Keratinocyte (primary cell): ENCODE measurements around the gene PLPP4. TPM values are rescaled to one million over a fixed set of nuclear protein-coding genes. Genes with fewer than 3 reads are reported as not detected.

Experiments
- DNase-seq: peaks from one replicate; pipeline ENCODE4 v3.0.0-alpha.2; 2011; ENCODE audit warnings: low read depth, missing footprints, low spot score
- FAIRE-seq: peaks from 2 replicates; lab custom pipeline; 2011; peaks lifted over from hg19 to GRCh38; lab: Jason Lieb, UNC
- H2AFZ ChIP-seq: 2 replicates; pipeline ENCODE4 v1.6.0; 2012; ENCODE audit warnings: low read length, control low read depth, inconsistent platforms; ENCODE audit not compliant: control insufficient read depth
- H3K27ac ChIP-seq: 2 replicates; pipeline ENCODE4 v1.5.1; 2011; ENCODE audit warnings: low read length; ENCODE audit not compliant: control insufficient read depth, insufficient read depth
- H3K27me3 ChIP-seq: 3 replicates; pipeline ENCODE4 v1.6.0; 2011; ENCODE audit warnings: low read length; ENCODE audit not compliant: control insufficient read depth, insufficient read depth; ENCODE audit errors: extremely low read depth
- H3K36me3 ChIP-seq, 2 experiments: 2 replicates in 1 of 2; 3 replicates in 1 of 2; pipeline ENCODE4 v1.5.1; 2011; ENCODE audit warnings: low read length in 2 of 2, mild to moderate bottlenecking in 1 of 2; ENCODE audit not compliant: control insufficient read depth in 2 of 2, insufficient read depth in 2 of 2; ENCODE audit errors: extremely low read depth in 1 of 2
- H3K4me1 ChIP-seq: 3 replicates; pipeline ENCODE4 v1.5.1; 2011; ENCODE audit warnings: low read length; ENCODE audit not compliant: control insufficient read depth, insufficient read depth; ENCODE audit errors: extremely low read depth
- H3K4me2 ChIP-seq: 3 replicates; pipeline ENCODE4 v1.6.0; 2011; ENCODE audit warnings: low read depth, low read length; ENCODE audit not compliant: control insufficient read depth, insufficient read depth; ENCODE audit errors: extremely low read depth
- H3K4me3 ChIP-seq, 3 experiments: fragments of 200-600 bp in 1 of 3; sonication (generic) in 1 of 3; 2 replicates in 2 of 3; 3 replicates in 1 of 3; pipeline ENCODE4 v1.5.1; 2011 to 2016; ENCODE audit warnings: low read length in 3 of 3, mild to moderate bottlenecking in 3 of 3, control low read depth in 2 of 3, inconsistent platforms in 1 of 3, low read depth in 1 of 3, mixed read lengths in 1 of 3, mixed run types in 1 of 3, moderate library complexity in 1 of 3; ENCODE audit not compliant: control insufficient read depth in 2 of 3, insufficient read depth in 2 of 3; ENCODE audit errors: extremely low read depth in 1 of 3
- H3K79me2 ChIP-seq: 2 replicates; pipeline ENCODE4 v1.6.0; 2012; ENCODE audit warnings: low read length; ENCODE audit not compliant: control insufficient read depth, insufficient read depth
- H3K9ac ChIP-seq: 3 replicates; pipeline ENCODE4 v1.6.0; 2011; ENCODE audit warnings: low read length; ENCODE audit not compliant: control insufficient read depth, insufficient read depth; ENCODE audit errors: extremely low read depth
- H3K9me1 ChIP-seq: 3 replicates; pipeline ENCODE4 v1.6.0; 2011; ENCODE audit warnings: low read length; ENCODE audit not compliant: control insufficient read depth, insufficient read depth; ENCODE audit errors: extremely low read depth
- H3K9me3 ChIP-seq: 2 replicates; pipeline ENCODE4 v1.5.1; 2012; ENCODE audit warnings: low read depth, low read length; ENCODE audit not compliant: control insufficient read depth
- H4K20me1 ChIP-seq: 3 replicates; pipeline ENCODE4 v1.6.0; 2011; ENCODE audit warnings: low read length; ENCODE audit not compliant: control insufficient read depth, insufficient read depth; ENCODE audit errors: extremely low read depth
- CTCF ChIP-seq, 3 experiments: IDR thresholded peaks in 1 of 3; conservative IDR thresholded peaks in 1 of 3; optimal IDR thresholded peaks in 1 of 3; 2 replicates in 2 of 3; 3 replicates in 1 of 3; pipeline versions ENCODE3 to v1.5.1; 2011; ENCODE audit warnings: low read length in 3 of 3, mild to moderate bottlenecking in 3 of 3, moderate library complexity in 2 of 3, control low read depth in 1 of 3, inconsistent platforms in 1 of 3; ENCODE audit not compliant: insufficient read depth in 2 of 3; ENCODE audit errors: extremely low read depth in 1 of 3
- EZH2 ChIP-seq: IDR thresholded peaks from one replicate; pipeline ENCODE4 v1.6.1; 2012; ENCODE audit warnings: inconsistent platforms, mild to moderate bottlenecking, low read length, moderate library complexity
- dilution Hi-C: fragments of 300-500 bp; cut with MboI; formaldehyde crosslinking; loops from one replicate; pipeline ENCODE4 v1.7.0; 2020; ENCODE audit warnings: low sequenced_read_pairs; ENCODE audit not compliant: extremely low pct_ligation_motif_present
- polyA plus RNA-seq, 5 experiments: library from polyadenylated mRNA; depleted of rRNA in 3 of 5; stranded (reverse) in 3 of 5; stranded (forward) in 1 of 5; unstranded in 1 of 5; fragments of >200 nt; gene quantifications; 1 replicate in 1 of 5; 2 replicates in 3 of 5; 3 replicates in 1 of 5; pipeline versions ENCODE4 v1.2.1 to v1.2.3, GENCODE V29; 2011 to 2012; ENCODE audit warnings: missing spikeins in 2 of 5, low read depth in 1 of 5, low replicate concordance in 1 of 5

PLPP4 gene
- polyA plus RNA-seq, 1 donor (not counting 4 experiments of a cell fraction or from before 2014, with no cell fraction given): 0.76 TPM

- Histone ChIP-seq H3K27me3 (peaks cover 48% of the 10 kb centered on the region), H3K4me3 (peak overlapping the region; percentile 28 to 57 (median 50)), H3K9me1 (no peaks in the 10 kb centered on the region), H4K20me1 (no peaks in the 10 kb centered on the region), H3K4me2 (peak overlapping the region; percentile 68), H3K4me1 (peaks cover 4% of the 10 kb centered on the region), H3K79me2 (no peaks in the 10 kb centered on the region), H3K9ac (peak overlapping the region; percentile 10), H2AFZ (peak overlapping the region; percentile 63), H3K27ac (no peak overlapping the region), H3K9me3 (no peaks in the 10 kb centered on the region), H3K36me3 (no peaks in the 10 kb centered on the region)
- TF ChIP-seq EZH2 (peak; percentile 90), CTCF (optimal IDR thresholded peaks at IDR 0.05 in 1 of 3, IDR thresholded peaks at IDR 0.05 in 1 of 3, conservative IDR thresholded peaks at IDR 0.05 in 1 of 3; ENCODE audit: extremely low read depth in 1 of 3, insufficient read depth in 2 of 3, low read length in 3 of 3) (no peak)
- dilution Hi-C loops: no loop called here
- no peak for DNase-seq
- FAIRE-seq: no peak
Measured at GRCh38 chr10:120457431-120458172, 575 bp downstream of the PLPP4 start.

GRCh38 chr10:120458432-120458831 lies 1.4 kb downstream of the PLPP4 start:
- dilution Hi-C loops: no loop called here
- no peak overlapping the region for H2AFZ ChIP-seq
- no peaks in the 10 kb centered on the region for H3K9me1 ChIP-seq
- H3K4me1 ChIP-seq: peaks cover 4% of the 10 kb centered on the region
- no peak overlapping the region for H3K9ac ChIP-seq
- H3K27me3 ChIP-seq: peaks cover 48% of the 10 kb centered on the region
- no peak overlapping the region for H3K4me2 ChIP-seq
- DNase-seq (no peak), FAIRE-seq (no peak)
- TF ChIP-seq CTCF (optimal IDR thresholded peaks at IDR 0.05 in 1 of 3, IDR thresholded peaks at IDR 0.05 in 1 of 3, conservative IDR thresholded peaks at IDR 0.05 in 1 of 3; ENCODE audit: extremely low read depth in 1 of 3, insufficient read depth in 2 of 3, low read length in 3 of 3) (no peak), EZH2 (no peak)
- H3K79me2 ChIP-seq: no peaks in the 10 kb centered on the region
- no peak overlapping the region for H3K4me3 ChIP-seq
- no peaks in the 10 kb centered on the region for H4K20me1 ChIP-seq
- no peaks in the 10 kb centered on the region for H3K9me3 ChIP-seq
- no peak overlapping the region for H3K27ac ChIP-seq
- no peaks in the 10 kb centered on the region for H3K36me3 ChIP-seq
